Colonic mucosa (tissue), 4 donors: ENCODE data around the gene CENPI. TPM values are rescaled to one million over a fixed set of nuclear protein-coding genes. Genes with fewer than 3 reads are reported as not detected.
A peak's percentile ranks its signal among the peaks of the same experiment; 100 is the strongest.

Experiments
- DNase-seq: peaks from one replicate; pipeline ENCODE4 v3.0.0-alpha.2; 2020
- H3K27ac ChIP-seq: fragments of 200-600 bp; one replicate; pipeline ENCODE4 v1.8.0; 2021
- H3K27me3 ChIP-seq: fragments of 200-600 bp; one replicate; pipeline ENCODE4 v1.8.0; 2021
- H3K36me3 ChIP-seq: fragments of 200-600 bp; one replicate; pipeline ENCODE4 v1.8.0; 2021
- H3K4me1 ChIP-seq: fragments of 200-600 bp; one replicate; pipeline ENCODE4 v1.8.0; 2021; ENCODE audit warnings: mild to moderate bottlenecking
- H3K4me3 ChIP-seq: fragments of 200-600 bp; one replicate; pipeline ENCODE4 v1.8.0; 2021
- H3K9ac ChIP-seq, 2 donors: one replicate each; pipeline ENCODE4 v1.7.0; 2013; ENCODE audit warnings: control low read depth in 2 of 2, low read depth in 2 of 2, low read length in 2 of 2
- H3K9me3 ChIP-seq: fragments of 200-600 bp; one replicate; pipeline ENCODE4 v1.8.0; 2021
- CTCF ChIP-seq: fragments of 200-600 bp; IDR thresholded peaks from one replicate; pipeline ENCODE4 v1.8.0; 2022; ENCODE audit warnings: antibody characterized with exemption, mild to moderate bottlenecking
- intact Hi-C: fragments of 100-400 bp; cut with DNase I; formaldehyde crosslinking; loops from one replicate; pipeline ENCODE4 v1.14.1; 2022
- total RNA-seq, 2 donors: library from RNA; stranded (reverse); fragmentation: NEBNext Ultra II Directional in 1 of 2; extraction: Animal tissue kit (Norgen Biotek cat#: 25700) in 1 of 2; gene quantifications; one replicate each; pipeline ENCODE4 v1.2.1, GENCODE V29; 2021
- donor health status: healthy.
- donor health status: DM: no; HTN: no; CAD: no.
- donor health status: DM: no; HTN: no; CAD: no.

Gene CENPI
- total RNA-seq, 2 donors from 2014 or later = 5.3 to 16.1 TPM

DNA sequence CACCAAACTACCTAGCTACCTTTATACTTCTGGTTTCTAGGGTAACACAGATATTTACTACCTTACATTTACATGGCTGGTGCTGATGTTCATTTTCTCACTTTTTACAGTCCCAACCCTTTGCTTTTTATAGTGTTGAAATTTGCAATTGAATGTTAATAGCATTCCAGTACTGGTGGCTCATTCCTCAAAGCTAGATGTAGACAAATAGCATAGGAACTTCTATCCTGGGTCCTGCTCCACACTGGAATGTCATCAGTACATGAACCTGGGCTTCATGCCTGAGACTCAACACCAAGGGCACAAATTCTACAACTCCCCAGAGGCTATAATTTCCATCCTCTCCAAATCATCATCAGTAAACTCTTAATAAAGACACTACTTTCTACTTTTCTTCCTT is 35.8 kb upstream of the CENPI start:
- no peak for TF ChIP-seq CTCF
- Histone ChIP-seq H3K27me3 (no peaks in the 10 kb centered on the region), H3K27ac (no peak overlapping the region), H3K9ac (no peak overlapping the region), H3K4me3 (no peak overlapping the region), H3K4me1 (no peaks in the 10 kb centered on the region), H3K36me3 (no peaks in the 10 kb centered on the region), H3K9me3 (no peaks in the 10 kb centered on the region)
- DNase-seq = no peak
- intact Hi-C loops = no loop called here

DNA sequence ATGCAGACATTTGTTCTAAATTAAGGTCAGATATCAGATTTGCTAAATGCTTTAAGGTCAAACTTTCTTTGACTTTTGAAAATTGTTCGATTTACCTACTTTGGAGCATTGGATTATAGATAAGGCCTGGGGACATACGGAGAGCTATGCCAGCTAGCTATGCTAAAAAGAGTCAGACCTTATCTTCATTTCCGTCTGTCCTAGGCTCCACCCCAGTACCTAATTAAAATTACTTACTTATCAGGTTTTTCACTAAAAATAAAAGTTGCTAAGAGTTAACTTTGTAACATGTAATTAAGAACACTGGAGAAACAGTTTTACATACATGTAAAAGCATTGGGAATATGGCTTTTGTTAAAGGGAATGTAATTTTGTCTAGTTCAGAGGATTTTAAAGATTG is 26.4 kb upstream of the CENPI start:
- H3K27me3 ChIP-seq = no peaks in the 10 kb centered on the region
- no peak overlapping the region for H3K4me3 ChIP-seq
- H3K36me3 ChIP-seq = no peaks in the 10 kb centered on the region
- H3K27ac ChIP-seq = no peak overlapping the region
- H3K9ac ChIP-seq = no peak overlapping the region
- no peak for DNase-seq
- H3K4me1 ChIP-seq = no peaks in the 10 kb centered on the region
- TF ChIP-seq CTCF = no peak
- H3K9me3 ChIP-seq = no peaks in the 10 kb centered on the region
- intact Hi-C loops = no loop called here

DNA sequence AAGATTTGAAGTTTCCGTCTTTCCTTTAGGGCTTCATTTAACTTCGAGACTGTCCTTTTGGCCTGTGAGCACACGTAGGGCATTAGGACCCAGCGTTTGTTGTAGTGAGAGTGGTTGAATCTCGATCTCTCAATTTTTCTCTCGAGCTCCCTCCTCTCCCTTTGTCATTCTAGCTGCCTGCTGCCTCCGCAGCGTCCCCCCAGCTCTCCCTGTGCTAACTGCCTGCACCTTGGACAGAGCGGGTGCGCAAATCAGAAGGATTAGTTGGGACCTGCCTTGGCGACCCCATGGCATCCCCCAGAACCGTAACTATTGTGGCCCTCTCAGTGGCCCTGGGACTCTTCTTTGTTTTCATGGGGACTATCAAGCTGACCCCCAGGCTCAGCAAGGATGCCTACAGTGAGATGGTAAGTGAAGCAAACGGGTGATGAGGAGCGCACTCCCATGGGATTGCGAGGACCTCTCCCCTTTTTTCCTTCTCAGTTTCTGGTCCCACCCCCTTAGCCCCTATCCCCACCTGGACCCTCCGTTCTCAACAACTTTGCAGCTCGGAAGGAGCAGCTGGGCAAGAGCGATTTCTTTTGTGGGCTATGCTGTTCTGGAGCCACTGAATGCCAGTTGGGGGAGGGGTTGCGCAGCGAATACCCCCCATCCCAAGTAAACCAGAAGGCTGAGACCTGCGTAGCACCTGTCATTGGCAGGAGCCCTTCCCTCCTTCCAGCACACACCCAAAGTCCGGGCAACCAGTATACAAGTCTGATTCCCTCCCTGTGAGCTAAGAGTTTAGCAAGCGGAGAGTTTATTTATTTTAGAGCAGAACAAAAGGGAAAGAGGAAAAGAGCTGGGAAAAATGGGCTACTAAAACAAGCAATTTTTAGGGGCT is 19.0 kb upstream of the CENPI start, which contains the start of gene TMEM35A:
Gene TMEM35A, plus strand, starts transcription at position 164 of the 883 bp plus-strand sequence. Its CDS starts 124 bp downstream, at position 288.
- no peak within 1 kb of the TSS for H3K27ac ChIP-seq
- no peaks in the 10 kb centered on the region for H3K36me3 ChIP-seq
- no peaks in the 10 kb centered on the region for H3K9me3 ChIP-seq
- no peak within 1 kb of the TSS for H3K9ac ChIP-seq
- peak; percentile 22 for DNase-seq
- peak within 1 kb of the TSS; percentile 34 for H3K4me3 ChIP-seq
- no peaks in the 10 kb centered on the region for H3K27me3 ChIP-seq
- intact Hi-C loops = no loop called here
- no peaks in the 10 kb centered on the region for H3K4me1 ChIP-seq
- TF ChIP-seq CTCF = no peak

DNA sequence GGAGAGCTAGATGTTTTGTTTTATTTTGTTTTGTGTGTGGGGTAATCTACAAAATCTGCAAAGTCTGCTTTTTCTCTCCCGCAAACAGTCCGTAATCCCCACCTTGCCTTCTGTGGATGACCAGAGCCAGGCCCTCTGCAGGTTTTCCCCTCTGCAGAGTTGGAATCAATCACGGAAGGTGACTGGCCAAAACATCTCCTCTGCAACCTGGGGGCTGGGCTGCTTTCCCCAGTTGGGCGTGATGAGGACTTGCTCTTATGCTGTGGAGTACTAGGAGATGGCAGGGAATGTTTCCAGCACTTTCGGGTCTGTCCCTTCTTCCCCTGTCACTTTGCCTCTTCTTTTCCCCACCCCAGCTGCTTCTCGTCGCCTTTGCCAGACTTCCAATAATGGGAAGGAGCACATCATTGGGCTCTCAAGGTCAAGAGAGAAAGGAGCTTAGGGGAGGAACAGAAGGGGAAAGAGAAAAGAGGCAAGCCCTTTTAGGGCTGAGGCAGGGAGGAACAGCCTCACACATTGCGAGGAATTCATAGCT is 18.2 kb upstream of the CENPI start:
- H3K36me3 ChIP-seq = no peaks in the 10 kb centered on the region
- no peaks in the 10 kb centered on the region for H3K4me1 ChIP-seq
- H3K9ac ChIP-seq = no peak overlapping the region
- no peak overlapping the region for H3K27ac ChIP-seq
- no peak for TF ChIP-seq CTCF
- no peaks in the 10 kb centered on the region for H3K9me3 ChIP-seq
- H3K4me3 ChIP-seq = peak overlapping the region; percentile 34
- H3K27me3 ChIP-seq = no peaks in the 10 kb centered on the region
- DNase-seq = no peak
- intact Hi-C loops = no loop called here

DNA sequence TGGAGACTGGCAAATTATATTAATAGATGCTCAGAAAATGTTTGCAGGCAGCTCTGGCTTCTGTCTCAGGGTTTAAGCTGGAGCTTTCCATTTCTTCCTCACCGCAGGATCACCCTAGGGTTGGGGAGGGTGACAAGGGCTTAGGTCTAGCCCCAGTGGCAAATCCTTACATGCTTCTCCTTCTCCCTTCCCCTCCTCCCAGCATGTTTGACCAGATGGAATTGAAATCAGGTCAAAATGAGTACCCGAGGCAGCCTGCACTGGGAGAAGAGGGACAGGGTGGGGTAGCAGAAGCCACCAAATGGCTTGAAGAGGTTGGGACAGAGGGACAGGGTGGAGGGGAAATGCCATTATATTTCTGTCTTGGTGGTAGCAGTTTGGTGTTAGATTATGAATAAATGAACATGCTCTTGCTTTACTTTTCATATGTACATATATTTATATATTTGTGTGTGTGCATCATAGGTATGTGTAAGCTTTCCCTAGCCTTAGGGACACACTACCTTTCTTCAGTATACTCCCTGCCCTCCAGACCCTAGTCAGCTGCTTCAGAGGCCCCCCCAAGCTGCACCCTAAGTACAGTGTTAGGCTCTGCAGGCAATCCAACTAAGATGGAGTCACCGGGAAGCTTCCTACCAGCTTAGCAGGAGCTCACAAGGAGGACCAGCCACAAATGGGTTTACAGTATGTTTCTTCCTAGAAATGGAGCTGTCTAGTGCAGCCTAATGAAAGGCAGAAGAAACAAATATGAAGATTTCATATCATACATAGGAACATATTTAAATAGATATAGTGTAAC is 17.5 kb upstream of the CENPI start:
- H3K36me3 ChIP-seq = no peaks in the 10 kb centered on the region
- H3K27me3 ChIP-seq = no peaks in the 10 kb centered on the region
- no peak overlapping the region for H3K9ac ChIP-seq
- H3K27ac ChIP-seq = no peak overlapping the region
- TF ChIP-seq CTCF = no peak
- DNase-seq = no peak
- intact Hi-C loops = no loop called here
- H3K4me1 ChIP-seq = no peaks in the 10 kb centered on the region
- H3K4me3 ChIP-seq = no peak overlapping the region
- no peaks in the 10 kb centered on the region for H3K9me3 ChIP-seq
